GM19455 (cell line): ENCODE measurements around the gene TMEM150A.
"Not testable (repeated sequence)": the region's sequence is repeated elsewhere in the genome, so short reads cannot be mapped to it uniquely, and the experiment has no call there.

Source experiments
- ATAC-seq: cut with Tn5 transposase; IDR thresholded peaks from one replicate; pipeline ENCODE4 v1.9.1; 2021; ENCODE audit not compliant: unreplicated experiment

The TMEM150A gene

DNA sequence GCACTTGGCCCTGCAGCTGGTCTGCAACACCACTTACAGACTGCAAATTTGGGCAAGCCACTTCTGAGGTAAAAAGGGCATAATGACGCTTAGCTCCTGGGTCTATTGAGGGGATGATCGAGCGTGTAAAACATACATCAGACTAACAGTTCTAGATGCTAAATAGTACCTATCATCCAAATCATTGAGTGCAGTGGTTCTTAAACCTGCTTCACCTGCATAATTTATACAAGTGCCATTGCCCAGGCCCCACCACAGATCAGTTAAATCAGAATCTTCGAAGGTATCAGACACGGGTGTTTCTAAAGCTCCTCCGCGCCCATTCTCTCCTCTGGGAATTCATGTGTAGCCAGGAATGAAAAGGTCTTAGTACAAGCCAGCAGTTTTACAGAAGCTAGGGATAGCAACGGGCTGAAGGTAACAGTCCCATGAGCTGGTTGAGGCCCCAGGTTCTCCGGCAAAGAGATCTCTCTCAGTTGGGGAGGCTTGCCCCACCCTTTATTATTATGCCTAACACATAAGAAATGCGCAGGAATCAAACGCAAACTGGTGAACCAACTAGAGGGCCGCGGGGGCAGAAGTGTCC is 7.7 kb downstream of the TMEM150A start:
- ATAC-seq = no peak

DNA sequence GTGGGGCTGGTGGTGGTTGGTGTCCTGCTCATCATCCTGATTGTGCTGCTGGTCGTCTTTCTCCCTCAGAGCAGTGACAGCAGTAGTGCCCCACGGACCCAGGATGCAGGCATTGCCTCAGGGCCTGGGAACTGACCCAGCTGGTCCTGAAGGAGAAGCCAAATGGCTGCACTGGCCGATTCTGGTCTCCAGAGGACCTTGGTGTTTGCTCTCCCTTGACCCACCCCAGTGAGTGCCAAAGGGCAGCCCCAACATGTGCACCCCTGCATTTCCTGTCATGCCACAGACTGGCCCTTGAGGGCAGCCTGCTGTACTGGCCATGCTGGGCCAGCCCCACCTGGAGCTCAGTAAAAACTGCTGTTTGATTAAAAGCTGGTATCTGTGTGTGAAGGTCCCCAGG is 9.5 kb downstream of the TMEM150A start:
- ATAC-seq = no peak

GRCh38 chr2:85592299-85592698 is 10.2 kb downstream of the TMEM150A start:
- ATAC-seq = not testable (repeated sequence)

GRCh38 chr2:85591563-85591962 is 10.9 kb downstream of the TMEM150A start:
- ATAC-seq = no peak

DNA sequence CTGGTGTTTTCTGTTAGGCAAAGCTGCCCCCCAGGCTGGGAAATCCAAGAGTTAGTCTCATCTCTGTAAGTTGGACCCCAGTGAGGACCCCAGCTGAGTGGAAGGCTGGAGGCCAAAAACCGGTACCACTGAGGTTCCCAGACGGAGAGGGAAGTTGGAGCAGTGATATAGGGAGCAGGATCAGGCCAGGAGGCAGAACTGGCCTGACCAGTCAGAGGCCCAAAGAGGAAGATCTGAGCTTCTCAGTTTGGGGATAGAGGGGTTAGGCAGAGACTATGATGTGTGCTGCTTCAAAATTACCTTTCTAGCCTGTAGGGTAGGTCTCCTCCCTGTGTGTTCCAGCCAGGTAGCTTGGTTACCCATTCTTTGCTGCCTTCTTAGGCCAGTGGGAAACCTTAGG is 11.5 kb downstream of the TMEM150A start:
- ATAC-seq = no peak

DNA sequence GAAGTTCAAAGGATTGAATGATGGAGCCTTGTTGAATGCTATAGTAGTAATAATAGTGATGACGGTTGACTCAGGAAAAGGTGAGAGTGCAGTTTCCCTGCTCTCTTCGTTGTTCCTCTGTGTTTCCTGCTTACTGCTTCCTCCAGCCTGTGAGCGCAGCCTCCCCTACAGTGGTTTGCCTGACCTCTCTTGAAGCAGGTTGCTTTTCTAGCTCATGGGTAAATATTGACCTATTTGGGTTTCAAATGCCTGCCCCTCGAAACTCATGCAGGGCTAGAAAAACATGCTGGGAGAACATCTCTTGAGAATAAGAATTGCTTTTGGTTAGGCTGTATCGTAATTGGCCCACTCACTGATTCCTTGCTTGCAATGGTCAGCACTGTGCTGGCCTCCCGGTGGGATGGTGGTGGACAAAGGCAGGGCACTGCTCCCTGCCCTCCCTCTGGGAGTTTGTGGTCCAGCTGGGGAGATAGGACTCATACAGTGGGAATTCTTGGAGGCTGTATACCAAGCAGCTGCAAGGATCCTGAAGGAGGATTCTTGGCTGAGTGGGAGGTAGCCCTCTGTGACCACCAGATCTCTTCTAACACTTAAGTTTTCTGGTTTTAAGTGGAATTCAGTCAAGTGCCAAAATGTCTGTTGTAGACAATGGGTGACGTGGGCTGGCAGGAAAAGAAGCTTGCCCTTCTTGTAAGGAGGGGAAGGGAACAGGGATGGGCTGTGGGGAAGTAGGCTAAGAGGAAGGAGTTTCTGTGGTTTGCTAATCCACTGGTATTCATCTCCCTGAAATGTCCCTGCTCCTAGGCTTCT is 12.3 kb downstream of the TMEM150A start:
- ATAC-seq = no peak

DNA sequence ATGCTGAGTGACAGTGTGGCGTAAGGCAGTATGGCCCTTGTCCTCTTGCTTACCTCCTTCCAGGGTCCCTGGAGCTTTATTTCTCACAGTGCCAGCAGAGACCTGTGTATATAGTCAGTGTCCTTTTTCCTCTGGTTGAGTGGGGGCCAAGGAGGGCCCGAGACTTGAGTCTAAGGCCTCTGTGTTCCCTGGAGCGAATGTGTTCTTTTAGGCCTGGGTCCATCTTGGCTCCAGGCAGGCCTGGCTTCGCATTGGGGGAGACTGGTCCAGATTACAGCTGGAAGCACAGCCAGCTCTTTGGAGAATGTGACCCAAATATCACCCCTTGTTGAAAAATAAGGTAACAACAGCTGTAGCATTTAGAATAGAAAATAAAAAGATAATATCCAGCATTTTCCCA is 13.3 kb downstream of the TMEM150A start:
- no peak for ATAC-seq

GRCh38 chr2:85588645-85589044 is 13.9 kb downstream of the TMEM150A start:
- no peak for ATAC-seq

DNA sequence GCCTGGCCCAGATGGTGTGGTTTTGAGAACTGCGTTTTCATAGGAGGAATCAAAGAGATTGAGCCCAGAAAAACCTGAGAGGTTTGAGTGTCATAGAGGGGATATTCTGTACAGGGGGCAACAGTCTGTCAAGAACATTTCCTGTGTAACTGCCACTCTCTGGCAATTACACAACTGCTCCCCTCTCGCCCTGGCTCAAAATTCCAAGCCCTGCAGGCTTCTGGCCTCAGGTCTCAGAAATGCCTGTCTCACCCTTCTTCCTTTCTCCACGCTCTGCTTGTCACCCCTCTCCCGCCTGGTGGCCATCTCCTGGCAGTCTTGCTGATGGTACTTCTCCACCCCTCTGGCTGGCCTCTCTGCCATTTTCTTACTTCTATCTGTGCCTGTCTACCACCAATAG is 14.3 kb downstream of the TMEM150A start:
- ATAC-seq = no peak

GRCh38 chr2:85585781-85586105 is 16.8 kb downstream of the TMEM150A start:
- no peak for ATAC-seq

DNA sequence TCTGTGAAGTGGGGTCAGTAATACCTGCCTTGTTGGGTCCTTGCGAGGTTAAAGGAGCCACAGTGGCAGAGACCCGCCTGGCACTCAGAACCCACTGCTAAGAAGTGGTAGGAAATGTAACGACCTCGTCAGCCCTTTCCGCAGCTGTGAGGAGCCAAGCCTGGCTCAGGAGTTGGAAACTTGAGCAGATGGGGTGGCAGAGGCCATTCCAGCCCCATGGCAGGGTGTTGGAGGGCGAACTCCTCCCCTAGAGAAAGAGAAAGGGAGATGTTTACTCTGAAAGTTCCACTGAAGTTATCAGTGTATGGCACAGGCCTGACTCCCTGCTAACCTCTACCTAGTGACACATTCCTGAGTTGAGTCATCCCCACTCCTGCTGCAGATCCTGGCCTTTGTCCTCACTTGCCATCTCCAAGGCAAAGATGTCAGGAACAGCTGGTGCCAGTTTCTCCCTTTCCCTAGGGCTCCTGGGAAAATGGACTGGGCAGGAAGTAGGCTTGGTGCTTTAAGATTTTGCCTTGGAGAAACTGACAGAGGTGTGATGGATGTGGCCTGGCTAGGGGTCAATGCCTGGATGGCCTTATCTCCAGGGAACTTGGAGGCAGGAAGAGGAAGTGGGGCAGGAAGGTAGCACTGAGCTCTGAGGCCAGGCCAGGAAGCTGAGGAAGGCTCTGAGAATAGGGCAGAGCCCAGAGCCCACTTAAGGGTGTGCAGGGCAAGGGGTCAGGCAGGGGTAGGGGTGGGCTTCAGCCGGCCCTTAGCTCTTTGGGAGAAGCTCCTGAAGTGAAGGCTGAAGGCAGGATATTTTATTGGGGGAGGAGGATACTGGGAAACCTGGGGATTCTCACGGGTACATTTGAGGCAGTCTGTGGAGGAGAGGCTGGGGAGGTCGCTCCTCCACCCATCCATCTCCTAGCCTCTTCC is 17.4 kb downstream of the TMEM150A start:
- peak; percentile 32 for ATAC-seq

DNA sequence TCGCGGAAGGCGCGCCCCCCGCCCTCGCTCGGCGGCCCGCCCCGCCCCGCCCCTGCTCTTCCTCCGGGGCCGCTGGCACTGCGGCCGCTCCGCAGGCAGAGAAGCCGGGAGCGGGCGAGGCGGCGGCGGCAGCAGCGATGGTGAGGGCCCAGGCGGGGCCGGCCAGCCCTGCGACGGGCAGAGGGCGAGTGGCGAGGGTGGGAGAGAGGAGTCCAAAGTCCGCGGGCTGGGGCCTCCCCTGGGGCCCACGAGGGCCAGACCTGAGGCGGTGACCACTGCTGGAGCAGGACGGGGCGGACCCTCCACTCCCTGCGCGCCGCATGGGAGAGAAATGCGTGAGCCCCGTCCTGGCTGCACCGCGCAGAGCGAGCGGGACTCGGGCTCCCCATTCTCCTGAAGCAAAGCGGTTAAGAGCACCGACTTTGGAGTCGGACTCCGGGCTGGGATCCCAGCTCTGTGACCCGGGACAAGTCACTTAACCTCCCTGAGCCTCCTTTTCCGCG is 18.1 kb downstream of the TMEM150A start, which contains the start of gene VAMP5:
TSS of gene VAMP5 (plus strand) at position 78 of the 503 bp plus-strand sequence. CDS start at position 138, 60 bp downstream.
- peak; percentile 72 for ATAC-seq

DNA sequence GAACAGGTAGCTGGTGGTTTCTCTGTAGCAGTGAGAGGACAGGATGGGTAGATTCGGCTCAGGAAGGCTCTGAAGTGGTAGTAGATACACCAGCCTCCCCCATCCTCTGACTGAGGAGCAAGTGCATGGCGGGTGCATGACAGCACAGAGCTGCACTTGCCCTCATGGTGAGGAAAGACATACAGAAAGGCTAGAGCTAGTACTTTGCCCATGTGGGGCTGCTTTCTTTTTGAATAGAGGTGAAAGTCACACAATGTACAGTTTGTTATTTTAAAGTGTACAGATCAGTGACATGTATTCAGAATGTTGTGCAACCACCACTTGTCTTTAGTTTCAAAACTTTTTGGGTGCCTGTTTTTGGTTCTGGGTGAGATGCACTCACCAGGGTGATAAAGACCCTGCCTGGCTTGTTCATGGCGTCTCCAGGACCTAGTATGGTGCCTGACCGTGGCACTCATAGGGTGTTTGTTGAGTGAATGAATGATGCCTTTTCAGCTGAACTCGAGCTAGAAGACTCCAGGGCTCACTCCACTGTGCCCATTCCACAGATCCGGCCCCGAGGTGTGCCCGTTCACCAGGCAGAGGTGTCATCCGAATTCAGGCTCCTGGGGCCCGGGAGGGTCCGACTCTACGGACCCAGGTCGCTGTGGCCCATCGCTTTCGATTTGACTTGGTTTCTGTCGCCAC is 18.7 kb downstream of the TMEM150A start:
- ATAC-seq = peak; percentile 20

DNA sequence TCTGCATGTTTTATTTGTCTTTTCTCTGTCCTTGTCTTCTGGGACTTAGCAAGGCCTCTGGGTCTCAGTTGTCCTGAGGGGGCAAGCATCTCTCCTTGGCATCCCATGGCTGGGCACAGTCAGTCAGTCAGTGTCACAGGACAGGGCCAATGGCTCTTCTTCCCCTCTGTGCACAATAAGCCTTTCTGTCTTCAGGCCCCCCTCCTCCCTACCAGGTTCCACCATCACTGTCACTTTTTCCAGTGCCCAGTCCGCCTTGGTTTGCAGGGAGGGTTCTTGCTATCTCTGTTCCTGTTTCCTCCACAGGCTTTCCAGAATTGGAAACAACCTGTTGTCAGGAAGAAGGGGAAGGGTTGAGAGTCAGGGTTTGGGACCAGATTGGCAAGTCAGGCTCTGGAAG is 20.0 kb downstream of the TMEM150A start:
- no peak for ATAC-seq

DNA sequence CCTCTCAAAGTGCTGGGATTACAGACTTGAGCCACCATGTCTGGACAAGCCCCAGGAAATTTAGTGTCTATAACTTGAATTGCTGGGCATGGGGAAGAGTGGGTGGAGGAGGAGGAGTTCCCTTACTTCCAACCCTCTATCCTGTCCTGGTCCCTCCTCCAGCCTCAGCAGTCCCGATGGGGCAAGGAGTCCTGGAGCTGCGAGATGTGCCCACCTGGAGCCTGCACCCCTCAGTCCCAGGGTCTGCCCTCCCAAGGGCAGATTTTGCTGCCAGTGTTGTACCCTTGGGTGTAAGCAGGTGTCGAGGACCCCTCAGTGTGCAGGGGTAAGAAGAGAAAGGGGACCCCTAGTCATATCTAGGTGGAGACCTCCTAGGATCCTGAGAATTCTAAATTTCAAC is 22.3 kb downstream of the TMEM150A start:
- ATAC-seq = no peak

DNA sequence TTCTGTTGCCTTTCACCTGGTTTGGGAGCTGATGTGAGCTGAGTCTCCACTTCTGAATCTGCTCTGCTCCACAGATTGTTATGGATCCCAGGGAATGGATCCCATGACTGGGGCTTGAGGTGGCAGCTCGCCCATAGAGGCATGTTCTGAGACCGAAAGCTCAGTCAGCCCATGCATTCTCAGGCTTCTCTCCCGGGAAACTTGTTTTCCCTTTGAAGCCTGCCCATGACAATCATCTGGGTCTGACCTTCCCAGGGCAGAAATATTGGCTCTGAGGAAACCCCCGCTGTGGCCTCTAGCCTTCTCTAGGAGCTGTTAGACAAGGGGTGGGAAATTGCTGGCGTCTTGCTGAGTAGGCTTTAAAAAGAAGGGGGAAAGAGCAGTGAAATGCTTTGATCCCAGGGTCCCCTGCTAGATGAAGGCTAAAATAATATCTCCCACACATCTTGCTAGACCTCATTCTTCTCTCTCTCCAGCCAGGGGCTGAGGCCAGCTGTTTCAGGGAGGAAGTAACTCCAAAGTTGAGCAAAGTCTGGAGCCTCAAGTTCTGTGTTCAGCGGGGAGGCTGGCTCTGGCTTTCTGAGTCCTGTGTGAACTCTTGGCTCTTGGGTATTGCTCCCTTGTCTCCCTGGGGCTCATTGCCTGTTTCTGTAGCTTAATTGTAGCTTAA is 23.1 kb downstream of the TMEM150A start:
- no peak for ATAC-seq

- peak; percentile 29 for ATAC-seq
These were observed 24.0 kb downstream of the TMEM150A start for GRCh38 chr2:85578243-85579180.

GRCh38 chr2:85577386-85578242 is 24.9 kb downstream of the TMEM150A start, which contains the start of gene VAMP8:
Gene VAMP8, plus strand, starts transcription at chr2:85577586. Its CDS starts 61 bp downstream, at chr2:85577647.
- ATAC-seq = peak; percentile 54
